MG63 (cell line): ENCODE data around the gene LRRC17. TPM values are rescaled to one million over a fixed set of nuclear protein-coding genes. Genes with fewer than 3 reads are reported as not detected.
A peak's percentile ranks its signal among the peaks of the same experiment; 100 is the strongest.
"Not testable (repeated sequence)": the region's sequence is repeated elsewhere in the genome, so short reads cannot be mapped to it uniquely, and the experiment has no call there.

ENCODE experiments used
- DNase-seq: peaks from one replicate; pipeline ENCODE4 v3.0.0-alpha.2; 2020
- H3K27me3 ChIP-seq: fragments of 250-450 bp; sonication (Bioruptor Pico); 2 replicates; pipeline ENCODE4 v1.5.1; 2020; ENCODE audit warnings: mild to moderate bottlenecking, moderate library complexity
- H3K36me3 ChIP-seq: fragments of 250-450 bp; sonication (Bioruptor Pico); 2 replicates; pipeline ENCODE4 v1.5.1; 2020; ENCODE audit warnings: mild to moderate bottlenecking, moderate library complexity
- H3K4me3 ChIP-seq: fragments of 250-450 bp; sonication (Bioruptor Pico); 2 replicates; pipeline ENCODE4 v1.5.1; 2020; ENCODE audit warnings: mild to moderate bottlenecking, moderate library complexity
- H3K9me3 ChIP-seq: fragments of 250-450 bp; sonication (Bioruptor Pico); 2 replicates; pipeline ENCODE4 v1.5.1; 2020; ENCODE audit warnings: mild to moderate bottlenecking, moderate library complexity
- total RNA-seq: library from RNA; depleted of rRNA; stranded (reverse); fragments of >200 nt; shearing (Covaris generic); gene quantifications from 2 replicates; pipeline ENCODE4 v1.2.3, GENCODE V29; 2014; ENCODE audit warnings: low replicate concordance

The LRRC17 gene
- total RNA-seq, 1 experiment from 2014 or later = 0.13 TPM

DNA sequence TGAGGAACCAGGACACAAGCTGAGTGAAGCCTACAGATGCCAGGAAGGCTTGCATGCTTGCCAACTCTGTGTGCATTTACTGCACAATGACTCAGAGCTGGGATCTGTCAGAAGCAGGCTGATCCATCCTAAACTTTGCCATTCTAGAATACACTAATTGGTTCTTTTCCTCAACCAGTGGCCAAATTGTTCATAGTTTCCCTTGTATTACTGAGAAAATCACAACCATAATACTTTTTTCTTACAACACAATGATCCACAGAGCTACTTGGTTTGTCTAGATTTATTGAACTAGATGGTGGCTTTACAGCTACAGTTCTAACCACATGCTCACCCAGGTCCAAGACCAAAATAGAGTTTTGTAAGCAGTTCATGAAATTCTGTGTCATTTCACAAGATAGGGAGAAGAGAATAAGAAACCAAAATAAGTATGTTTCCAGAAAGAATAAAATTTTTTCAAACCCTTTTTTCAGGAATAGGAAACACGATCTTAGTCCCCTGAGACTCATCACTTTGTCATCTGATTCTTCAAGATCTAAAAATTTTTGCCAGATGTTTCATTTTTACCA, 21.0 kb upstream of the LRRC17 start:
- DNase-seq = peak; percentile 84
- no peaks in the 10 kb centered on the region for H3K36me3 ChIP-seq
- H3K4me3 ChIP-seq = no peak overlapping the region
- no peaks in the 10 kb centered on the region for H3K27me3 ChIP-seq
- H3K9me3 ChIP-seq = no peaks in the 10 kb centered on the region

DNA sequence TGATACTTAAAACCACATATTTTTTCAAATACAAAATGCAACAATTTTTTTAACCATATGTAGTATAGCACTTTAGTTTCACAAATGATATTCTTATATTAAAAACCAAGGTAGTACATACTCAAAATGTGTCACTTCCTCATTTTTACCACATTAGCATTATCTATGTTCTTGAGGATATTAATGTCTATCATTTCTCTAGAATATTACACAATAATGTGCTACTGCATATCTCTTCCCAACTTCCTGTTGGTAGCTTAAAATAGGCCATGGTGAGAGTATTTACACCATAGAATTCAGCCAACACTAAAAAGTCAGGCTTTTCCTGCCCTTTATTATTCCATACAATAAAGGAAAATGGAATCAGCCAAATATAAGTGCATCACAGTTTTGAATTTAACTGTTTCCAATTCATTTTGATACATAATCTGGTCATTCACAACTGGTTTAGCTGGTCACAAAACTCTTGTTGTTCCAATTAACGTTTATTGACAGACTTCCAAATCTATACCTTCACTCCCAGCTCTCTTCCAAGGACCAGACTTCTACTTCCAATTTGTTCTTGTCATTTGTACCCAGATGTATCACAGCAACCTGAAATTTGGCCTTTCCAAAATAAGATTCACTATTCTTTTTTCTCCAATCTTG, 20.0 kb upstream of the LRRC17 start:
- no peak for DNase-seq

DNA sequence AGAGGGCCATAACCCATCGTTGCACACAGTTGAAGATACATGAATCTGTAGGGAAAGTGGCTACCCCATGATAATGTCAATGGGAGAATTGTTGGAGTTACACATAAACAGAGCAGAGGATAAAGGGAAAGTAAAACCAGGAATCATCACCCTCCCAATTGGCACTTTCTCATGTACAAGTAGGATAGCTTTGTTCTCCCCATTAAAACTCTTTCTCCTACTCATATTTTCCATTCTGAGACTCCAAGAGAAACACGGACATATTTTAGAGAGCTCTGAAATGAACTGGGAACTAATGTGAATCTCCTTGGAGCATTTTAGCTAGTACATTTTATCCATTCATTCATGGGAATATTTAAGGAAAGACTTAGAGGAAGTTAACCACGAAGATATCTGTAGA, 17.2 kb upstream of the LRRC17 start:
- DNase-seq = no peak
- Histone ChIP-seq H3K27me3 (no peaks in the 10 kb centered on the region), H3K36me3 (no peaks in the 10 kb centered on the region), H3K9me3 (no peaks in the 10 kb centered on the region), H3K4me3 (no peak overlapping the region)

More for the DNA sequence above, 20.0 kb upstream of the LRRC17 start:
- no peak overlapping the region for H3K4me3 ChIP-seq
- no peaks in the 10 kb centered on the region for H3K9me3 ChIP-seq
- H3K36me3 ChIP-seq = no peaks in the 10 kb centered on the region
- no peaks in the 10 kb centered on the region for H3K27me3 ChIP-seq

DNA sequence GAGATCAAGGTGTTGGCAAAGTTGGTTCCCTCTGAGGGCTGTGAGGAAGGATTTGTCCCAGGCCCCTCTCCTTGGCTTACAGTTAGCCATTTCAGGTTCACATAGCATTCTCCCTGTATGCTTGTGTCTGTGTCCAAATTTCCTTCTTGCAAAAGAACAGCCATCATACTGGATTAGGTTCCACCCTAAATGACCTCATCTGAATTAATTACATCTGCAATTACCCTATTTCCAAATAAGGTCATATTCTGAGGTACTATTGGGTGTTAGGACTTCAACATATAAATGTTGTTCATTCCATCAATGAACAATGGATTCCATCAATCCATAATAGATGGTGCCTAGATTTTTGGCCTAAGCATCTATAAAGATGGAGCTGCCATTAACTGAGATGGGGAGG, 16.2 kb upstream of the LRRC17 start:
- DNase-seq = no peak

DNA sequence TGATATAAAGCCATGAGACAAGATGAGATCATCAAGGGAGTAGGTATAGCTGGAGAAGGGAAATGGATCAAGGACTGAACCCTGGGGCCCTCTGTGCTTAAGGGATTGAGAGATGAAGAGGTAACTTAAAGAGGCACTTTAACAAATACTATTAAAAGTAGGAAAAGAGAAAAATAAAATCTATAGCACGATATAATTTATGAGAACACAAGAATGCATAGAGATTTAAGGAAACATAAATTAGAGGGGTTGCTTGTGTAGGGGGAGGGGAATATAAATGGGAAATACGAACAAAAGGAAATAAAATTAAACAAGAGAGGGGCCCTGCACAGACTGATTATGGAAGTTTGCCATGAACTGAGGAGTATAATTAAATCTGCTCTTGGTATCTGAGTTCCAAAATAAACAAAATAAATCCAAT, 15.6 kb upstream of the LRRC17 start:
- H3K36me3 ChIP-seq = no peaks in the 10 kb centered on the region
- H3K9me3 ChIP-seq = no peaks in the 10 kb centered on the region
- no peaks in the 10 kb centered on the region for H3K27me3 ChIP-seq
- no peak overlapping the region for H3K4me3 ChIP-seq
- no peak for DNase-seq

More for the DNA sequence above, 16.2 kb upstream of the LRRC17 start:
- H3K4me3 ChIP-seq = no peak overlapping the region
- no peaks in the 10 kb centered on the region for H3K36me3 ChIP-seq
- H3K27me3 ChIP-seq = no peaks in the 10 kb centered on the region
- H3K9me3 ChIP-seq = no peaks in the 10 kb centered on the region

DNA sequence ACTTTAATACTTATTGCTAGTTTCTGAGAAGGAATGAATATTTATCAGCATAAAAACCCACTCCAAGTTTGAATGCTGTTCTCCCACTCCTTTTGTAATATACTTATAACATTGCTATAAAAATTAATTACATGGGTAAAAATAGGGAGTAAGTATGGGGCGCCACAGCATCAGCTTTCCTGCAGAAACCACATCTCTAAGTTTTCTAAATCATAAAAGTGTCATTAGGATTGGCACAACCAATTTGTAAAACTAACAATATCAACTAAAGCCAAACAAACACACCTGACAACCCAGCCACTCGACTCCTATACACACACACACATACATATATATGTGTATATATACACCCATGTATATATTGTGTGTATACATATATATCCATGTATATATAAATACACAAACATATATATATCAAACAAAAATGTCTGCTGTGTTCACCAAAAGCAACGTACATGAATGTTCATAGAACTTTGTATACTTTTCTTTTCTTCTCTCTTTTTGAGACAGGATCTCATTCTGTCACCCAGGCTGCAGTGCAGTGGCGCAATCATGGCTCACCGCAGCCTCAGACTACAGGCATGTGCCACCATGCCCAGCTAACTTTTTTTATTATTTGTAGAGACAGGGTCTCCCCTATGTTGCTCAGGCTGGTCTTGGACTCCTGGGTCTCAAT, 14.8 kb upstream of the LRRC17 start:
- no peak for DNase-seq
- Histone ChIP-seq H3K36me3 (no peaks in the 10 kb centered on the region), H3K27me3 (no peaks in the 10 kb centered on the region), H3K4me3 (no peak overlapping the region), H3K9me3 (no peaks in the 10 kb centered on the region)

DNA sequence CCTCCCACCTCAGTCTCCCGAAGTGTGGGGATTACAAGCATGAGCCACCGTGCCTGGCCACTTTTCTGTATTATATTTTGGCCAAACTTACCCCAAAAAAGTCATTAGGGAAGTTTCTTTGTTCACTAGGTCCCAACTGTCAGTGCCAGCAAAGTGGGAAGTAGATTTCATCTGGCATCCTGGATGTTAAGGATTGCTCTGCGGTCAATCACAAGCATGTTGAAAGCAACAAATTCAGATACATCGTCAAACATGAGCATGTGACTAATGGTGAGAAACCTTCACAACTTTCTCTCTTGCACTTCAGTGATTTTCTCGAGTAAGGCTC, 14.3 kb upstream of the LRRC17 start:
- Histone ChIP-seq H3K9me3 (no peaks in the 10 kb centered on the region; the same call in 1 of the 2 replicates), H3K27me3 (no peaks in the 10 kb centered on the region), H3K4me3 (no peak overlapping the region), H3K36me3 (no peaks in the 10 kb centered on the region)
- DNase-seq = no peak

DNA sequence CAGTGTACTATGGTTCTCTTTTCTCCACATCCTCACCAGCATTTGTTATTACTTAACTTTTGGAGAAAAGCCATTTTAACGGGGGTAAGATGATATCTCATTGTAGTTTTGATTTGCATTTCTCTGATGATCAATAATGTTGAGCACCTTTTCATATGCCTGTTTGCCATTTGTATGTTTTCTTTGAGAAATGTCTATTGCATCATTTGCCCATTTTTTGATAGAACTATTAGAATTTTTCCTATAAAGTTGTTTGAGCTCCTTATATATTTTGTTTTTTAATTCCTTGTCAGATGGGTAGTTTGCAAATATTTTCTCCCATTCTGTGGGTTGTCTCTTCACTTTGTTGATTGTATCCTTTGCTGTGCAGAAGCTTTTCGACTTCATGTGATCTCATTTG, 10.7 kb upstream of the LRRC17 start:
- H3K36me3 ChIP-seq, DNase-seq, H3K4me3 ChIP-seq, H3K27me3 ChIP-seq, H3K9me3 ChIP-seq: not testable (repeated sequence)

DNA sequence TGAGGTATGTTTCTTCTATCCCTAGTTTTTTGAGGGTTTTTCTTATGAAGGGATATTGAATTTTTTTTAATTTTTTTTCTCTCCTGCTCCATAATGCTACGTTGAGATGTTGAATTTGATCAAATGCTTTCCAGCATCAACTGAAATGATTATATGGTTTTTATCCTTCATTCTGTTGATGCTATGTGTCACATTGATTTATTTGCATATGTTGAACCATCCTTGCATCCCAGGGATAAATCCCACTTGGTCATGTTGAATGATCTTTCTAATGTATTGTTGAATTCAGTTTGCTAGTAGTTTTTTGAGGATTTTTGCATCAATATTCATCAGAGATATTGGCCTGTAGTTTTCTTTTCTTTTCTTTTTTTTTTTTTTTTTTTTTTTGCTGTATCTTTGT, 9.2 kb upstream of the LRRC17 start:
- DNase-seq, H3K27me3 ChIP-seq, H3K4me3 ChIP-seq, H3K36me3 ChIP-seq, H3K9me3 ChIP-seq: not testable (repeated sequence)

DNA sequence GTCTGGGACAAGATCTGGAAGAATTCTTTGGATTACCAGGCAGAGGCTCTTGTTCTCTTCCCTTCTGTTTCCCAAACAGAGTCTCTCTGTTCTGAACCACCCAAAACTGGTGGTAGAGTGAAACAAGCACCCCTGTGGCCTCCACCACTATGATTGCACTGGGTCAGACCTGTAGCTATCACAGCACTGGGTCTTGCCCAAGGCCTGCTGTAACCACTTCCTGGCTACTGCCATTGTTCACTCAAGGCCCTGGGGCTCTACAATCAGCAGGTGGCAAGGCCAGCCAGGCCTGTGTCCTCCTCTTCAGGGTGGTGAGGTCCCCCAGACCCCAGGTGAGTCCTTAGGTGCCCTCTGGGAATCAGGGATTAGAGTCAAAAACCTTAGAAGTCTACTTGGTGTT, 4.1 kb upstream of the LRRC17 start:
- H3K36me3 ChIP-seq = no peaks in the 10 kb centered on the region
- H3K9me3 ChIP-seq = no peaks in the 10 kb centered on the region
- no peaks in the 10 kb centered on the region for H3K27me3 ChIP-seq
- no peak for DNase-seq
- H3K4me3 ChIP-seq = no peak overlapping the region

DNA sequence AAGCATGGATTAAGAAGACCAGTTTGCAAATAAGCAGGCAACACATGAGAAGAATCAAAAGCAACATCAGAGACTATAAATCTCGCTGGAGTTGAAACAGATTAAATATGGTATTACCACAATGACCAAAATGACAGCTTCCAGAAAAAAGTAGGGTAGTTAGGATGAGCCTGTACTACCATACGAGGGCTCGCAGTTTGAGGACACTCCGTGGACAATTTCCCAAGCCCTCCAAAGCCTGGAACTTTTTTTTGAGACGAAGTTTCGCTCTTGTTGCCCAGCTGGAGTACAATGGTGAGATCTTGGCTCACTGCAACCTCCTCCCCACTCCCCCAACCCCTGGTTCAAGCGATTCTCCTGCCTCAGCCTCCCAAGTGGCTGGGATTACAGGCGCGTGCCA, 1.0 kb downstream of the LRRC17 start:
- Histone ChIP-seq H3K4me3 (no peak overlapping the region), H3K9me3 (no peaks in the 10 kb centered on the region), H3K27me3 (no peaks in the 10 kb centered on the region), H3K36me3 (no peaks in the 10 kb centered on the region)
- DNase-seq = no peak

DNA sequence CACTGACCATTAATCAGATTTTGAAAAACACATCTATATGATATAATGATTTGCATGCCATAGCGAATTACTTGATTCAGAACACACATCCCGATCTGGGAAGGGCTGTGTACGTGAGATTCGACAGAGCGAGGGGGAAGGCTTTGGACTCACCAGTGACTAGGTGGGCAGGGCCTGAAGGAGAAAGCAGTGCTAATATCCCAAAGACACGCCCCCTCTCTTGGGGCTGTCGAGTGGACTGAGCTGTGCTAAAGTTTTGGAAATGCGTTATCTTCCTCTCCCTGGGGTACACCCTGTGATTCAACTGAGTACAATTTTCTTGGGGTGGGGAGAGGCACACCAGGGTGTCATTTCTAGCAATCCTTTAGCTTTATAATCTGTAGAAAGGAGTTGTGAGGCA, 1.8 kb downstream of the LRRC17 start:
- Histone ChIP-seq H3K27me3 (no peaks in the 10 kb centered on the region), H3K4me3 (no peak overlapping the region), H3K9me3 (no peaks in the 10 kb centered on the region), H3K36me3 (no peaks in the 10 kb centered on the region)
- DNase-seq = no peak

DNA sequence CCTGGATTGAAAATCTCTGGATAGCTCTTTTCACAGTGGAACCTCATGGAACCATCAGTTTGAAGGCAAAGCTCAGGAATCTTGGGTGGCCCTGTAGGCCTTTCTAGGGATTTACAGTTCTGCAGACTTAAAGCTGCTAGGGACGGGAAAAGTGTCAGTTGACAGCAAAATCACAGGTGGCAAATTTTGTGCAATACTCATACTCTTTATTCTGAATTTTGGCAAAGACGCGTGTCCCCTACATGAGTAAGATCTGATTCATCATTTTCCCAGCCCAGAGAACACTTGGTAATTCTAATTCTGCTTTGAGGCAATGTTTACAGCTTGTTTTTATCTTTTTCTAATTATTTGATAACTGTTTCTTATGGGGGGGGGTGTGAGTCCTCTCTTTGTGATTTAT, 3.6 kb downstream of the LRRC17 start:
- Histone ChIP-seq H3K4me3 (no peak overlapping the region), H3K27me3 (no peaks in the 10 kb centered on the region), H3K36me3 (no peaks in the 10 kb centered on the region), H3K9me3 (no peaks in the 10 kb centered on the region)
- no peak for DNase-seq

DNA sequence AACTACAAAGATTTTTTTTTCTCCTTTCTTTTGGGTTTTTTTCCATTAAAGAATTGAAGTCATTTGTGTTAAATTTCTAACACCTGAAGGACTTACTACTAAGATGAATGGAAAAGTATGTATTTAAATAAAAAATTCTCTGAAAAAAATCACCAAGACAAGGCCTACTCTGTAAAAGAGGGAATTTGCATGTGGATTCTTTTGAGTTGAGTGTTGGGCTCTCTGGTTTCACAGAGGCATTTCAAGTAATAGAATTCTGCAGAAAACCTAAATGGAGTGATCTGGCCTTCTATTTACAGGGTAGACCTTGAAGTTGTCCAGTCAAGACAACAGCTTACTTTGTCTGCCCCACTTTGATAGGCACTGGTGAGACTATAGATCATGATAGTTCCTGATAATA, 4.1 kb downstream of the LRRC17 start:
- Histone ChIP-seq H3K36me3 (no peaks in the 10 kb centered on the region), H3K4me3 (no peak overlapping the region), H3K27me3 (no peaks in the 10 kb centered on the region), H3K9me3 (no peaks in the 10 kb centered on the region)
- no peak for DNase-seq

DNA sequence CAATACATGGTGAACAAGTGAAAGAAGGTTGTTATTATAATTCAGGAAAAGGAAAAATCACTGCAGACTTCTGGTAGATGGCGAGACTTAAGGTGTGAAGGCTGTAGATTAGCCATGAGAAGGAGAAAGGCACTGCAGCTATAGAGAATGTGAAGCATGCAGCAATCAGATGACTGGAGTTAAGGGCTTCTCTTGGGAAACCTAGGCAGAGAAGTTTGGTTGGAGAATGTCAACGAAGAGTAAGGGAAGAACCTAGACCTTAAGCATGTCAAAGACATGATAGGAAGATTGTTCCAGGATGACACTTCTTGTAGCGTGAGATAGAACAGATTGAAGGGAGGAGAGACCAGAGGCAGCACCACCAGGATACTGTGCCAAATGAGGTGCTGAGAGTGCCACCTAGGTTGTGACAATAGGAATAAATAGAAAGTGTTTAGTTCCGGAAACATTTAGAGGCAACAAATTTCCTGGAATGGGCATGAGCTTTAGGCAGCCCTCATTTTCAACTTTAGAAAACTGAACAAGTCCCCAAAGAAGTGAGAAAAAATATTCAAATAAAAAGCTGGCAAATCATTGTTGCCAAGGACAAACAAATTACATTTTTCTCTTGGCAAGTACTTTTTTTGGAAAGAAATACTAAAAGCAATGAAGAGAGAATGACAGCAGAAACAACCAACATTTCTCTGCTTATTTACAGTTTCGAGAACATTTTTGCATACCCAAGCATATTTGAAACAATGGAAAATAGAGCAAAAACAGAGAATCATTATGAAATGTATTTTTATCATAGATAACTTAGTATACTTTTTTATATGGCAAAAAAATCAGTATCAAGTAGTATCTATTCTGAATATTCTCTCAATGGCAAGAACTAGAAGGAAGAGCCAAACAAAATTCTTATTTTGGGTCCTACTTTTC, 4.9 kb downstream of the LRRC17 start:
- H3K4me3 ChIP-seq = no peak overlapping the region
- H3K9me3 ChIP-seq = no peaks in the 10 kb centered on the region
- H3K27me3 ChIP-seq = no peaks in the 10 kb centered on the region
- no peaks in the 10 kb centered on the region for H3K36me3 ChIP-seq
- DNase-seq = no peak

DNA sequence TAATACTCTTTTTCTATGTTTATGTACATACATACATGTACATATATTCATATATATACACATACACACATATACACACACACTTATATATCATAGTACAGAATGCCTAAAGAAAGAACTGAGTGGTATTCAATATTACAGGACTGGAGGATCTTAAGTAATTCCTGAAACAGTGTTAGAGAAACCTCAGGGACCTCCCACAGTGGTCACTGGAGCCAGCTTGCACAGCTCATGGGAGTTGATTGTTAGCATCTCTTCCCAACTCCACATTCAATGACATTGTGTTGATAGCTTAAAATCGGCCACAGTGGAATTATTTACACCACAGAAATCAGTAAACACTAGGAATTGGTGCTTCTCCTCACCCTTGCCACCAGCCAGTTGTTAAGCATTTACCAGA, 6.0 kb downstream of the LRRC17 start:
- DNase-seq = no peak
- Histone ChIP-seq H3K27me3 (no peaks in the 10 kb centered on the region), H3K36me3 (no peaks in the 10 kb centered on the region), H3K9me3 (no peaks in the 10 kb centered on the region), H3K4me3 (no peak overlapping the region)
